ENCODE measurements around the gene ULK4.

GRCh38 chr3:41682996-41683395 lies 278.9 kb downstream of the ULK4 start:
- TF ChIP-seq EZH2 (IDR thresholded peaks at IDR 0.05; ENCODE audit: borderline replicate concordance, low read depth, low read length): no peak
- no peak for TF ChIP-seq ARHGAP35 (IDR thresholded peaks at IDR 0.05; ENCODE audit: partially characterized antibody)
- no peak for TF ChIP-seq ZNF274 (IDR thresholded peaks at IDR 0.05; ENCODE audit: borderline replicate concordance, low read depth, low read length)
- no peak for TF ChIP-seq CTCF (IDR thresholded peaks at IDR 0.05 in 2 of 3, conservative IDR thresholded peaks at IDR 0.05 in 1 of 3; ENCODE audit: insufficient read depth in 2 of 3, low read depth in 1 of 3, low read length in 3 of 3)
- no peak for TF ChIP-seq LEF1 (IDR thresholded peaks at IDR 0.05)
- TF ChIP-seq NFE2 (IDR thresholded peaks at IDR 0.05; ENCODE audit: low read depth): no peak
- no peak for TF ChIP-seq POLR2AphosphoS2 (IDR thresholded peaks at IDR 0.05; ENCODE audit: low read length)
- no peak for TF ChIP-seq CBX1 (IDR thresholded peaks at IDR 0.05; ENCODE audit: low read depth)
- TF ChIP-seq EGR1 (conservative IDR thresholded peaks at IDR 0.05): no peak
- no peak for TF ChIP-seq MAX (CRISPR knock-in tag; IDR thresholded peaks at IDR 0.05)
- TF ChIP-seq DPF2 (IDR thresholded peaks at IDR 0.05): no peak

Measured in K562 (cell line).